ENCODE data around the gene IFIT3.

IFIT3 gene

GRCh38 chr10:89368129-89368528 lies 40.3 kb downstream of the IFIT3 start:
- Mint-ChIP-seq H3K36me3 (ENCODE audit: low read depth) (no peaks in the 10 kb centered on the region), H3K9me3 (no peaks in the 10 kb centered on the region), H3K27ac (no peak overlapping the region), H3K4me1 (ENCODE audit: low read depth) (peaks cover 11% of the 10 kb centered on the region), H3K4me3 (no peak overlapping the region), H3K27me3 (ENCODE audit: low read depth) (peaks cover 29% of the 10 kb centered on the region)
- no peak for DNase-seq (ENCODE audit: low spot score)

GRCh38 chr10:89369156-89370105 lies 41.6 kb downstream of the IFIT3 start:
- Mint-ChIP-seq H3K36me3 (ENCODE audit: low read depth) (no peaks in the 10 kb centered on the region), H3K9me3 (no peaks in the 10 kb centered on the region), H3K4me1 (ENCODE audit: low read depth) (peaks cover 7% of the 10 kb centered on the region), H3K4me3 (no peak overlapping the region), H3K27me3 (ENCODE audit: low read depth) (peaks cover 33% of the 10 kb centered on the region), H3K27ac (no peak overlapping the region)
- DNase-seq (ENCODE audit: low spot score): no peak

GRCh38 chr10:89371079-89371478 lies 43.3 kb downstream of the IFIT3 start:
- Mint-ChIP-seq H3K9me3 (no peaks in the 10 kb centered on the region), H3K27me3 (ENCODE audit: low read depth) (peaks cover 28% of the 10 kb centered on the region), H3K4me1 (ENCODE audit: low read depth) (peaks cover 2% of the 10 kb centered on the region), H3K36me3 (ENCODE audit: low read depth) (no peaks in the 10 kb centered on the region), H3K4me3 (no peak overlapping the region), H3K27ac (no peak overlapping the region)
- no peak for DNase-seq (ENCODE audit: low spot score)

- H3K4me3 Mint-ChIP-seq: no peak overlapping the region
- no peak overlapping the region for H3K27ac Mint-ChIP-seq
- no peaks in the 10 kb centered on the region for H3K9me3 Mint-ChIP-seq
- H3K36me3 Mint-ChIP-seq (ENCODE audit: low read depth): no peaks in the 10 kb centered on the region
- H3K27me3 Mint-ChIP-seq (ENCODE audit: low read depth): peaks cover 30% of the 10 kb centered on the region
- H3K4me1 Mint-ChIP-seq (ENCODE audit: low read depth): peaks cover 2% of the 10 kb centered on the region
- DNase-seq (ENCODE audit: low spot score): no peak
These were observed 44.2 kb downstream of the IFIT3 start for GRCh38 chr10:89371987-89372386.

- H3K27ac Mint-ChIP-seq: no peak overlapping the region
- H3K4me1 Mint-ChIP-seq (ENCODE audit: low read depth): no peaks in the 10 kb centered on the region
- peaks cover 32% of the 10 kb centered on the region for H3K27me3 Mint-ChIP-seq (ENCODE audit: low read depth)
- no peak for DNase-seq (ENCODE audit: low spot score)
- H3K36me3 Mint-ChIP-seq (ENCODE audit: low read depth): no peaks in the 10 kb centered on the region
- H3K4me3 Mint-ChIP-seq: no peak overlapping the region
- H3K9me3 Mint-ChIP-seq: no peaks in the 10 kb centered on the region
These were observed 46.3 kb downstream of the IFIT3 start for GRCh38 chr10:89373916-89374711.

- no peaks in the 10 kb centered on the region for H3K4me1 Mint-ChIP-seq (ENCODE audit: low read depth)
- H3K27me3 Mint-ChIP-seq (ENCODE audit: low read depth): peaks cover 32% of the 10 kb centered on the region
- no peak overlapping the region for H3K27ac Mint-ChIP-seq
- no peaks in the 10 kb centered on the region for H3K9me3 Mint-ChIP-seq
- no peak overlapping the region for H3K4me3 Mint-ChIP-seq
- no peaks in the 10 kb centered on the region for H3K36me3 Mint-ChIP-seq (ENCODE audit: low read depth)
- DNase-seq (ENCODE audit: low spot score): no peak
These were observed 46.9 kb downstream of the IFIT3 start for GRCh38 chr10:89374713-89375141.

GRCh38 chr10:89377705-89378637 lies 50.2 kb downstream of the IFIT3 start, which contains the start of gene IFIT1B:
TSS of gene IFIT1B (plus strand) at chr10:89378056. CDS start at chr10:89378136, 80 bp downstream.
- H3K27me3 Mint-ChIP-seq (ENCODE audit: low read depth): peaks cover 22% of the 10 kb centered on the region
- no peak within 1 kb of the TSS for H3K4me3 Mint-ChIP-seq
- H3K4me1 Mint-ChIP-seq (ENCODE audit: low read depth): no peaks in the 10 kb centered on the region
- H3K27ac Mint-ChIP-seq: no peak within 1 kb of the TSS
- no peaks in the 10 kb centered on the region for H3K9me3 Mint-ChIP-seq
- DNase-seq (ENCODE audit: low spot score): no peak
- H3K36me3 Mint-ChIP-seq (ENCODE audit: low read depth): no peaks in the 10 kb centered on the region

GRCh38 chr10:89379103-89379502 lies 51.3 kb downstream of the IFIT3 start:
- peaks cover 23% of the 10 kb centered on the region for H3K27me3 Mint-ChIP-seq (ENCODE audit: low read depth)
- H3K4me1 Mint-ChIP-seq (ENCODE audit: low read depth): no peaks in the 10 kb centered on the region

GRCh38 chr10:89382757-89383156 lies 55.0 kb downstream of the IFIT3 start:
- Mint-ChIP-seq H3K4me1 (ENCODE audit: low read depth) (no peaks in the 10 kb centered on the region), H3K36me3 (ENCODE audit: low read depth) (no peaks in the 10 kb centered on the region), H3K27ac (no peak overlapping the region), H3K9me3 (no peaks in the 10 kb centered on the region), H3K4me3 (no peak overlapping the region), H3K27me3 (ENCODE audit: low read depth) (peaks cover 30% of the 10 kb centered on the region)
- no peak for DNase-seq (ENCODE audit: low spot score)

More at GRCh38 chr10:89379103-89379502, 51.3 kb downstream of the IFIT3 start:
- Mint-ChIP-seq H3K27ac (no peak overlapping the region), H3K4me3 (no peak overlapping the region), H3K36me3 (ENCODE audit: low read depth) (no peaks in the 10 kb centered on the region), H3K9me3 (no peaks in the 10 kb centered on the region)
- DNase-seq (ENCODE audit: low spot score): no peak

GRCh38 chr10:89384474-89385340 lies 56.9 kb downstream of the IFIT3 start:
- no peak overlapping the region for H3K4me3 Mint-ChIP-seq

GRCh38 chr10:89388806-89389205 lies 61.0 kb downstream of the IFIT3 start:
- no peaks in the 10 kb centered on the region for H3K36me3 Mint-ChIP-seq (ENCODE audit: low read depth)

More at GRCh38 chr10:89384474-89385340, 56.9 kb downstream of the IFIT3 start:
- no peak overlapping the region for H3K27ac Mint-ChIP-seq
- H3K9me3 Mint-ChIP-seq: no peaks in the 10 kb centered on the region
- peaks cover 30% of the 10 kb centered on the region for H3K27me3 Mint-ChIP-seq (ENCODE audit: low read depth)
- DNase-seq (ENCODE audit: low spot score): no peak
- H3K36me3 Mint-ChIP-seq (ENCODE audit: low read depth): no peaks in the 10 kb centered on the region
- no peaks in the 10 kb centered on the region for H3K4me1 Mint-ChIP-seq (ENCODE audit: low read depth)

GRCh38 chr10:89389254-89389653 lies 61.5 kb downstream of the IFIT3 start:
- DNase-seq (ENCODE audit: low spot score): no peak
- H3K27me3 Mint-ChIP-seq (ENCODE audit: low read depth): peaks cover 20% of the 10 kb centered on the region
- no peak overlapping the region for H3K27ac Mint-ChIP-seq
- no peaks in the 10 kb centered on the region for H3K9me3 Mint-ChIP-seq
- no peaks in the 10 kb centered on the region for H3K36me3 Mint-ChIP-seq (ENCODE audit: low read depth)
- H3K4me1 Mint-ChIP-seq (ENCODE audit: low read depth): peaks cover 9% of the 10 kb centered on the region
- H3K4me3 Mint-ChIP-seq: no peak overlapping the region

More at GRCh38 chr10:89388806-89389205, 61.0 kb downstream of the IFIT3 start:
- H3K9me3 Mint-ChIP-seq: no peaks in the 10 kb centered on the region
- H3K4me1 Mint-ChIP-seq (ENCODE audit: low read depth): peaks cover 9% of the 10 kb centered on the region
- no peak overlapping the region for H3K27ac Mint-ChIP-seq
- DNase-seq (ENCODE audit: low spot score): no peak
- H3K4me3 Mint-ChIP-seq: no peak overlapping the region
- peaks cover 23% of the 10 kb centered on the region for H3K27me3 Mint-ChIP-seq (ENCODE audit: low read depth)

All from T-helper 2 cell treated with Interferon-gamma antibody and Interleukin-4, amounts not matched to agents 5 μg/mL and 100 μg/mL, for 36 hours (primary cell).